ENCODE results near the gene SLCO4A1.

GRCh38 chr20:62644802-62645496 lies 2.6 kb downstream of the SLCO4A1 start:
- TF ChIP-seq, protein P1, sequence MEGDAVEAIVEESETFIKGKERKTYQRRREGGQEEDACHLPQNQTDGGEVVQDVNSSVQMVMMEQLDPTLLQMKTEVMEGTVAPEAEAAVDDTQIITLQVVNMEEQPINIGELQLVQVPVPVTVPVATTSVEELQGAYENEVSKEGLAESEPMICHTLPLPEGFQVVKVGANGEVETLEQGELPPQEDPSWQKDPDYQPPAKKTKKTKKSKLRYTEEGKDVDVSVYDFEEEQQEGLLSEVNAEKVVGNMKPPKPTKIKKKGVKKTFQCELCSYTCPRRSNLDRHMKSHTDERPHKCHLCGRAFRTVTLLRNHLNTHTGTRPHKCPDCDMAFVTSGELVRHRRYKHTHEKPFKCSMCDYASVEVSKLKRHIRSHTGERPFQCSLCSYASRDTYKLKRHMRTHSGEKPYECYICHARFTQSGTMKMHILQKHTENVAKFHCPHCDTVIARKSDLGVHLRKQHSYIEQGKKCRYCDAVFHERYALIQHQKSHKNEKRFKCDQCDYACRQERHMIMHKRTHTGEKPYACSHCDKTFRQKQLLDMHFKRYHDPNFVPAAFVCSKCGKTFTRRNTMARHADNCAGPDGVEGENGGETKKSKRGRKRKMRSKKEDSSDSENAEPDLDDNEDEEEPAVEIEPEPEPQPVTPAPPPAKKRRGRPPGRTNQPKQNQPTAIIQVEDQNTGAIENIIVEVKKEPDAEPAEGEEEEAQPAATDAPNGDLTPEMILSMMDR (conservative IDR thresholded peaks at IDR 0.05 in 1 of 2, IDR thresholded peaks at IDR 0.05 in 1 of 2; ENCODE audit: low read depth in 1 of 2, low read length in 2 of 2) = no peak
- TF ChIP-seq EZH2 (IDR thresholded peaks at IDR 0.05; ENCODE audit: low read length, missing control alignments) = no peak

All from fibroblast of lung (primary cell).